Thoracic aorta (tissue), 2 donors: ENCODE measurements around the gene CNIH3. TPM values are rescaled to one million over a fixed set of nuclear protein-coding genes. Genes with fewer than 3 reads are reported as not detected.

Experiments used
- ATAC-seq: fragments of 150-250 bp; one replicate; pipeline ENCODE4 v1.8.0; 2017; ENCODE audit warnings: low read depth; ENCODE audit not compliant: insufficient number of reproducible peaks, low FRiP score
- DNase-seq: peaks from one replicate; pipeline ENCODE4 v3.0.0-alpha.2; 2020; ENCODE audit warnings: low spot score
- H3K27ac ChIP-seq, 2 donors: fragments of 200-600 bp; sonication (generic); 1 replicate in 1 of 2; 2 replicates in 1 of 2; pipeline ENCODE4 v1.5.1; 2016; ENCODE audit warnings: mild to moderate bottlenecking in 2 of 2, moderate library complexity in 2 of 2
- H3K27me3 ChIP-seq: fragments of 200-600 bp; sonication (generic); replicated peaks from 2 replicates; pipeline ENCODE4 v1.6.0; 2016; ENCODE audit warnings: mild to moderate bottlenecking; ENCODE audit not compliant: insufficient read depth
- H3K36me3 ChIP-seq: fragments of 200-600 bp; sonication (generic); one replicate; pipeline ENCODE4 v1.5.1; 2016
- H3K4me1 ChIP-seq, 2 donors: fragments of 200-600 bp; sonication (generic); 1 replicate in 1 of 2; 2 replicates in 1 of 2; pipeline versions ENCODE4 v1.5.1 to v1.6.0; 2016; ENCODE audit warnings: low read depth in 2 of 2, mild to moderate bottlenecking in 1 of 2; ENCODE audit not compliant: control insufficient read depth in 1 of 2
- H3K4me3 ChIP-seq: fragments of 200-600 bp; sonication (generic); 2 replicates; pipeline ENCODE4 v1.5.1; 2016; ENCODE audit warnings: mild to moderate bottlenecking
- H3K9me3 ChIP-seq: fragments of 200-600 bp; sonication (generic); 2 replicates; pipeline ENCODE4 v1.5.1; 2016
- CTCF ChIP-seq: fragments of 200-600 bp; sonication (generic); IDR thresholded peaks from one replicate; pipeline ENCODE4 v1.5.1; 2019; ENCODE audit warnings: antibody characterized with exemption
- total RNA-seq, 2 donors: library from RNA; depleted of rRNA; stranded (reverse); fragments of >200 nt; gene quantifications; one replicate each; pipeline versions ENCODE4 v1.1.0 to v1.2.3, GENCODE V29; 2016

The CNIH3 gene
- total RNA-seq, 2 donors from 2014 or later = 0.21 TPM; not detected in 1

GRCh38 chr1:224696021-224696420, 79.9 kb downstream of the CNIH3 start:
- no peak for DNase-seq
- Histone ChIP-seq H3K4me1 (no peaks in the 10 kb centered on the region), H3K36me3 (no peaks in the 10 kb centered on the region), H3K27ac (no peak overlapping the region), H3K9me3 (no peaks in the 10 kb centered on the region), H3K27me3 (no peaks in the 10 kb centered on the region), H3K4me3 (no peak overlapping the region)
- no peak for ATAC-seq
- no peak for TF ChIP-seq CTCF

- ATAC-seq (peak; percentile 48), DNase-seq (no peak)
- no peaks in the 10 kb centered on the region for H3K9me3 ChIP-seq
- H3K27ac ChIP-seq = no peak overlapping the region
- H3K4me1 ChIP-seq = no peaks in the 10 kb centered on the region
- no peak overlapping the region for H3K4me3 ChIP-seq
- no peaks in the 10 kb centered on the region for H3K27me3 ChIP-seq
- no peak for TF ChIP-seq CTCF
- no peaks in the 10 kb centered on the region for H3K36me3 ChIP-seq
Measured at GRCh38 chr1:224696891-224697765, 81.0 kb downstream of the CNIH3 start.

GRCh38 chr1:224698015-224698451, 81.9 kb downstream of the CNIH3 start:
- Histone ChIP-seq H3K27ac (no peak overlapping the region), H3K27me3 (no peaks in the 10 kb centered on the region), H3K4me3 (no peak overlapping the region), H3K4me1 (no peaks in the 10 kb centered on the region), H3K9me3 (no peaks in the 10 kb centered on the region), H3K36me3 (no peaks in the 10 kb centered on the region)
- TF ChIP-seq CTCF = no peak
- no peak for ATAC-seq
- DNase-seq = no peak

GRCh38 chr1:224700918-224701531, 84.9 kb downstream of the CNIH3 start:
- H3K27ac ChIP-seq = no peak overlapping the region
- ATAC-seq (no peak), DNase-seq (no peak)
- no peaks in the 10 kb centered on the region for H3K36me3 ChIP-seq
- no peaks in the 10 kb centered on the region for H3K4me1 ChIP-seq
- H3K9me3 ChIP-seq = no peaks in the 10 kb centered on the region
- no peak for TF ChIP-seq CTCF
- no peak overlapping the region for H3K4me3 ChIP-seq
- no peaks in the 10 kb centered on the region for H3K27me3 ChIP-seq

GRCh38 chr1:224703702-224704101, 87.6 kb downstream of the CNIH3 start:
- ATAC-seq = no peak
- H3K4me1 ChIP-seq = no peaks in the 10 kb centered on the region
- no peak overlapping the region for H3K27ac ChIP-seq
- H3K9me3 ChIP-seq = no peaks in the 10 kb centered on the region
- DNase-seq = no peak
- no peak for TF ChIP-seq CTCF
- no peak overlapping the region for H3K4me3 ChIP-seq
- no peaks in the 10 kb centered on the region for H3K27me3 ChIP-seq
- no peaks in the 10 kb centered on the region for H3K36me3 ChIP-seq
